ENCODE results near the gene RGS7.
A peak's percentile ranks its signal among the peaks of the same experiment; 100 is the strongest.
"Not testable (repeated sequence)": the region's sequence is repeated elsewhere in the genome, so short reads cannot be mapped to it uniquely, and the experiment has no call there.

RGS7 gene

DNA sequence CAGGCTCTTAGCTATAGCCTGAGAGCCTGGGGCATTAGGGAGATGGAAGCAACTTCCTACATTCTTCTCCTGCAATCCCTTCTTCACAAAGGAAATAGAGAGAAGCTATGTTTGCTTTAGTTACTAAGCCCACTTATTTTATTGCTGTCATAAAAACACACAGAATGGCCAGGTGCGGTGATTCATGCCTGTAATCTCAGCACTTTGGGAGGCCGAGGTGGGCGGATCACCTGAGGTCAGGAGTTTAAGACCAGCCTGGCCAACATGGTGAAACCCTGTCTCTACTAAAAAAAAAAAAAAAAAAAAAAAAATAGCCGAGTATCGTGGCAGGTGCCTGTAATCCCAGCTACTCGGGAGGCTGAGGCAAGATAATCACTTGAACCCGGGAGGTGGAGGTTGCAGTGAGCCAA lies 573.3 kb downstream of the RGS7 start:
- H3K9me3 ChIP-seq (ENCODE audit: control insufficient read depth, low read length); DNase-seq (ENCODE audit: low read depth); H3K4me1 ChIP-seq (ENCODE audit: control insufficient read depth, insufficient read depth, low read length); H3K9ac ChIP-seq (ENCODE audit: low read length); H3K4me3 ChIP-seq (ENCODE audit: low read length); H3K36me3 ChIP-seq (ENCODE audit: control insufficient read depth, insufficient read depth, low read length, severe bottlenecking); H3K27me3 ChIP-seq (replicated peaks; ENCODE audit: control insufficient read depth, insufficient read depth, low read length): not testable (repeated sequence)

DNA sequence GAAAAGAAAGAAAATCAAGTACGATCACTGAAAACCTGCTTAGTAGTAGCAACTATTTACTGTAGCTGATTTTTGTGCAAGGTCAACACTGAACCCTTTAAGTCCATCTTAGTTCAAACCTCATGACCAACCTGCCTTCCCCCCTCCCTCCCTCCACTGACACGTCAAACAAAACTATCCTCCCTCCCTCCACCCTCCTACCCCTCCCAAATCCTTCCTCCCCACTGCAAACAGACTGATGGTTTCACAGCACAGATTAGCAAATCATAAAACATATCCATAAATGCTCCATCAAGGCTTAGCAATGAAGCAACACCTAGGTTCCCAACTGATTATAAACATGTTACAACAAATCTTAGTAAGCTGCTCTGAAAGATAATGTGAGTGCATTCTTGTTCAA lies 580.8 kb downstream of the RGS7 start:
- H3K9ac ChIP-seq (ENCODE audit: low read length), result no peak overlapping the region
- DNase-seq (ENCODE audit: low read depth), result no peak
- H3K4me1 ChIP-seq (ENCODE audit: control insufficient read depth, insufficient read depth, low read length), result no peaks in the 10 kb centered on the region
- H3K4me3 ChIP-seq (ENCODE audit: low read length), result no peak overlapping the region
- H3K27me3 ChIP-seq (replicated peaks; ENCODE audit: control insufficient read depth, insufficient read depth, low read length), result no peaks in the 10 kb centered on the region
- no peaks in the 10 kb centered on the region for H3K36me3 ChIP-seq (ENCODE audit: control insufficient read depth, insufficient read depth, low read length, severe bottlenecking)
- no peaks in the 10 kb centered on the region for H3K9me3 ChIP-seq (ENCODE audit: control insufficient read depth, low read length)

DNA sequence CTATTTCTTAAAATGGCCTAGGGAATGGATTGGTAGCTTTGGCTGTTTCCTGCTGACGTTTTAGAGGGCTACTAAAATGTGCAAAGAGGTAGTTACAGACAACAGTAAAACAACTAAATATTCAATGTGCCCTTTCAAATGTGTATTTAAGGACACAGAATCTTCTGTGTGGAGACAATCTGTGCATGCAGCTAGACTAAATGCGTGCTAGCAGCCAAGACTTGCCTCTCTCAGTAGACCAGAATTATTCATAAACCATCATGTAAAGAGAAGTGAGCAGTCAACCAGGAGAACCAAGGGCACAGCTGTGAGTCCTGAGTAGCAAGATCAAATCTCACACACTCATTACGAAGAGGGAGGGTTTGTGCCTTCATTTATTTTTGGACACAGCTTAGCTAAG lies 584.9 kb downstream of the RGS7 start:
- Histone ChIP-seq H3K4me3 (ENCODE audit: low read length) (no peak overlapping the region), H3K27me3 (replicated peaks; ENCODE audit: control insufficient read depth, insufficient read depth, low read length) (no peaks in the 10 kb centered on the region), H3K9me3 (ENCODE audit: control insufficient read depth, low read length) (no peaks in the 10 kb centered on the region), H3K9ac (ENCODE audit: low read length) (no peak overlapping the region), H3K36me3 (ENCODE audit: control insufficient read depth, insufficient read depth, low read length, severe bottlenecking) (no peaks in the 10 kb centered on the region), H3K4me1 (ENCODE audit: control insufficient read depth, insufficient read depth, low read length) (no peaks in the 10 kb centered on the region)
- DNase-seq (ENCODE audit: low read depth), result no peak

DNA sequence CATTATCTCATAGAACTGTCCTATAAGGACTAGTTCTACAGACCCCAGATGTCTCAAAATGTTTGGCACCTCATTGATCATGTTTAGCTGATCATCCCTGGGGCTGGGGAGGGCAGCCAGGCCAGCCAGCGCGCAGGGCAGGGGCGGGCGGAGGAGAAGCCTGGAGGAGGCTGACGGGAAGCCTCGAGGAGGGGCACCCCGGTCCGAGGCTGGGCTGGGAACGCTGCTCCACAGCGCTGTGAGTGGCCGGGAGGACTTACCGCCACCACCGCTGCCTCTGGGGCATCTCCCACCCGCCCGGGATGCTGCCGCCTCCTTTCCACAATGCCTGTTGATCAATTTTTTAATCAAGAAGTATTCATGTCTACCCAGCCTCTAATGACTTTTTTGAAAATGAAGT lies 585.6 kb downstream of the RGS7 start:
- no peaks in the 10 kb centered on the region for H3K36me3 ChIP-seq (ENCODE audit: control insufficient read depth, insufficient read depth, low read length, severe bottlenecking)
- H3K9me3 ChIP-seq (ENCODE audit: control insufficient read depth, low read length), result no peaks in the 10 kb centered on the region
- no peaks in the 10 kb centered on the region for H3K27me3 ChIP-seq (replicated peaks; ENCODE audit: control insufficient read depth, insufficient read depth, low read length)
- no peak for DNase-seq (ENCODE audit: low read depth)
- H3K4me1 ChIP-seq (ENCODE audit: control insufficient read depth, insufficient read depth, low read length), result no peaks in the 10 kb centered on the region
- H3K4me3 ChIP-seq (ENCODE audit: low read length), result no peak overlapping the region
- H3K9ac ChIP-seq (ENCODE audit: low read length), result no peak overlapping the region

DNA sequence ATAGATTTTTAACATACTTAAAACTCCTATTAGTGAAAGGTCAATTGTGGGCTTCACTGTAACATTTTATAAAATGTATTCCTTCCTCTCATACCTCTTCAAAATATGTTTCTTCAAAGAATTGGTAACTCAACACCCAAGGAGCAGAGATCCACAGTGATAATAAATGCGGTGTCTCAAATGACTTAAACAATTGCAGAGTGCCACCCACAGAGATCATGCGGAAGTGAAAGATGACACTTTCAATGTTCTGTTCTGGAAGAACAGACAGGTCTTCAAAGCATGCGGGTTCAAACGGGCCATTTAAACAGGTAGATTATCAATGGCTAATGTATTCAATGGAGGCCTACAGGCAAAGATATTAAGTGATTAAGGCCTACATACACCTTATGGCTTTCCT lies 588.0 kb downstream of the RGS7 start:
- Histone ChIP-seq H3K4me1 (ENCODE audit: control insufficient read depth, insufficient read depth, low read length) (peaks cover 5% of the 10 kb centered on the region), H3K27me3 (replicated peaks; ENCODE audit: control insufficient read depth, insufficient read depth, low read length) (no peaks in the 10 kb centered on the region), H3K9me3 (ENCODE audit: control insufficient read depth, low read length) (peaks cover 4% of the 10 kb centered on the region), H3K4me3 (ENCODE audit: low read length) (no peak overlapping the region), H3K9ac (ENCODE audit: low read length) (no peak overlapping the region), H3K36me3 (ENCODE audit: control insufficient read depth, insufficient read depth, low read length, severe bottlenecking) (no peaks in the 10 kb centered on the region)
- no peak for DNase-seq (ENCODE audit: low read depth)

DNA sequence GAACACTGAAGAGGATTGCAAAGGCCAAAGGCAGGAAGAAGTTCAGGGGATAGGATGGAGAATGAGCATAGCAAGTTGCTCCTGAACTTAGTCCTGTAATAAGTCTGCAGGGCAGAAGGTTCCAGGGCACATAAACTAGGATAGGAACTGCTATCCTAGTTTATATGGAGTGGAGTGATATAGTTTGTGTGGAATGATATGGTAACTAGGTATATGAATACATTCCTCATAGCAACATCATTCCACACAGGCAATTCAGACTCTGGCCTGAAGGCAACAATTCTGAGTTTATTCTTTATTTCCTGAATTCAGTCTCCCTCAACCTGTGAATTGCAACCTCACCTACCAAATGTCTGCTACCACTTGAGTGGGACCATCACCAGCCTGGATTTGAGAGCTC lies 590.2 kb downstream of the RGS7 start:
- no peaks in the 10 kb centered on the region for H3K27me3 ChIP-seq (replicated peaks; ENCODE audit: control insufficient read depth, insufficient read depth, low read length)

DNA sequence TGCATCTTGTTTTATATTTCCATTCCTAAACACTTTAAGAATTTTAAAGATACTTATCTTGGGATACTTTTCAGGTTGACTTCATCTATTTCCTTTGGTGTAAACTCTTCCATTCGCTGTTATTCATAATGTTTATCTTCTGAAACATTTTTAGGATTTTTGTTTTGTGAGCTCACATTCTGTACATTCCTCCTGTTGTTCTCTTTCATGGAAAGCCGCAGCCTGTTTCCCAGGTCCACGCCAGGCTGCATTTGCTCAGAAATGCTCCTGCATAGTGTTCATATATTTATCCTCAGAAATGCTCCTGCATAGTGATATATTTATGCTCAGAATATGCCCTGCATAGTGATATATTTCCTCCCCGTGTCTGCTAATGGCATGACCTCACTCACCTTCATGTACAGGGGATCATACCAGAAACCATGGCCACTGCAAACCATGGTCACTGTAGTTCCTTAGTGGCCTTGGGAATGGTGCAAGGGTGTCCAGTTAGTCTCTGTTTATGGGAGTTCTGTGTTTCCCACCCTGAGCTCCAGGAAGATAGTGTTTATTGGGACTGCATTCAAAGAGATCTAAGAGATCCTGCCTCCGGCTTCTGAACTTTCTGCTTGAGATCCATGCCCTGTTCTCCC lies 591.2 kb downstream of the RGS7 start:
- peaks cover 4% of the 10 kb centered on the region for H3K9me3 ChIP-seq (ENCODE audit: control insufficient read depth, low read length)
- no peaks in the 10 kb centered on the region for H3K27me3 ChIP-seq (replicated peaks; ENCODE audit: control insufficient read depth, insufficient read depth, low read length)
- no peak overlapping the region for H3K9ac ChIP-seq (ENCODE audit: low read length)
- no peaks in the 10 kb centered on the region for H3K36me3 ChIP-seq (ENCODE audit: control insufficient read depth, insufficient read depth, low read length, severe bottlenecking)
- DNase-seq (ENCODE audit: low read depth), result peak; percentile 70
- H3K4me3 ChIP-seq (ENCODE audit: low read length), result no peak overlapping the region
- H3K4me1 ChIP-seq (ENCODE audit: control insufficient read depth, insufficient read depth, low read length), result peaks cover 5% of the 10 kb centered on the region

More for the DNA sequence above, 590.2 kb downstream of the RGS7 start:
- Histone ChIP-seq H3K4me3 (ENCODE audit: low read length) (no peak overlapping the region), H3K36me3 (ENCODE audit: control insufficient read depth, insufficient read depth, low read length, severe bottlenecking) (no peaks in the 10 kb centered on the region), H3K9ac (ENCODE audit: low read length) (no peak overlapping the region), H3K9me3 (ENCODE audit: control insufficient read depth, low read length) (peaks cover 4% of the 10 kb centered on the region), H3K4me1 (ENCODE audit: control insufficient read depth, insufficient read depth, low read length) (peaks cover 5% of the 10 kb centered on the region)
- DNase-seq (ENCODE audit: low read depth), result peak; percentile 37

DNA sequence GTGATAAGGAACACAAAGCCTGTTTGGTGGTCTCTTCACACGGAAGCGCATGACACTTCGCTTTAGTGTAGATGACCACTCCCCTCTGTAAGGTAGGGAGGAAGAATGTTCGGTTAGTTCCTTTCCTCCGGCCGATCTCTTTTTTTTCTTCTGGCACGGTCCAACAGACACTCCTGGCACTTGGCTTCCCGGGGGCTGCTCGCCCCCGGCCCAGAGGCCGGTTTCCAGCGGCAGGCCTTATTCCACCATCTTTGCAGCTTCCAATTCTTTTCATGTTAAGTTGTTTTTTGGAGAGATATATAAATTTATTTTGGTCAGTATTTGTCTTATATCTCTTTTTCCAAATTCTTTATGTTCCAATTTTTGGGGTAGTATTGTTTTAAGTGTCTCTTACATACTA lies 593.2 kb downstream of the RGS7 start:
- Histone ChIP-seq H3K27me3 (replicated peaks; ENCODE audit: control insufficient read depth, insufficient read depth, low read length) (no peaks in the 10 kb centered on the region), H3K4me1 (ENCODE audit: control insufficient read depth, insufficient read depth, low read length) (peaks cover 5% of the 10 kb centered on the region), H3K36me3 (ENCODE audit: control insufficient read depth, insufficient read depth, low read length, severe bottlenecking) (no peaks in the 10 kb centered on the region), H3K9me3 (ENCODE audit: control insufficient read depth, low read length) (peaks cover 4% of the 10 kb centered on the region), H3K9ac (ENCODE audit: low read length) (no peak overlapping the region), H3K4me3 (ENCODE audit: low read length) (no peak overlapping the region)
- no peak for DNase-seq (ENCODE audit: low read depth)

DNA sequence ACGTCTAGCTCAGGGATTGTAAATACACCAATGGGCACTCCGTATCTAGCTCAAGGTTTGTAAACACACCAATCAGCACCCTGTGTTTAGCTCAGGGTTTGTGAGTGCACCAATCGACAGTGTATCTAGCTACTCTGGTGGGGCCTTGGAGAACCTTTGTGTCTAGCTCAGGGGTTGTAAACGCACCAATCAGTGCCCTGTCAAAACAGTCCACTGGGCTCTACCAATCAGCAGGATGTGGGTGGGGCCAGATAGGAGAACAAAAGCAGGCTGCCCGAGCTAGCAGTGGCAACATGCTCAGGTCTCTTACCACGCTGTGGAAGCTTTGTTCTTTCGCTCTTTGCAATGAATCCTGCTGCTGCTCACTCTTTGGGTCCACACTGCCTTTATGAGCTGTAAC lies 593.9 kb downstream of the RGS7 start:
- H3K27me3 ChIP-seq (replicated peaks; ENCODE audit: control insufficient read depth, insufficient read depth, low read length); H3K4me3 ChIP-seq (ENCODE audit: low read length): not testable (repeated sequence)

DNA sequence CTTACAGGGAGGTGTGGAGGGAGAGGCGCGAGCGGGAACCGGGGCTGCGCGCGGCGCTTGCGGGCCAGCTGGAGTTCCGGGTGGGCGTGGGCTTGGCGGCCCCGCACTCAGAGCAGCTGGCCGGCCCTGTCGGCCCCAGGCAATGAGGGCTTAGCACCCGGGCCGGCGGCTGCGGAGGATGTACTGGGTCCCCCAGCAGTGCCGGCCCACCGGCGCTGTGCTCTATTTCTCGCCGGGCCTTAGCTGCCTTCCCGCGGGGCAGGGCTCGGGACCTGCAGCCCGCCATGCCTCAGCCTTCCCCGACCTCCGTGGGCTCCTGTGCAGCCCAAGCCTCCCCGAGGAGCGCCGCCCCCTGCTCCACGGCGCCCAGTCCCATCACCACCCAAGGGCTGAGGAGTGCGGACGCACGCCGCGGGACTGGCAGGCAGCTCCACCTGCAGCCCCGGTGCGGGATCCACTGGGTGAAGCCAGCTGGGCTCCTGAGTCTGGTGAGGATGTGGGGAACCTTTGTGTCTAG lies 594.5 kb downstream of the RGS7 start:
- H3K9ac ChIP-seq (ENCODE audit: low read length); DNase-seq (ENCODE audit: low read depth); H3K4me3 ChIP-seq (ENCODE audit: low read length); H3K9me3 ChIP-seq (ENCODE audit: control insufficient read depth, low read length); H3K4me1 ChIP-seq (ENCODE audit: control insufficient read depth, insufficient read depth, low read length); H3K27me3 ChIP-seq (replicated peaks; ENCODE audit: control insufficient read depth, insufficient read depth, low read length); H3K36me3 ChIP-seq (ENCODE audit: control insufficient read depth, insufficient read depth, low read length, severe bottlenecking): not testable (repeated sequence)

More for the DNA sequence above, 593.9 kb downstream of the RGS7 start:
- H3K36me3 ChIP-seq (ENCODE audit: control insufficient read depth, insufficient read depth, low read length, severe bottlenecking); H3K9me3 ChIP-seq (ENCODE audit: control insufficient read depth, low read length); H3K4me1 ChIP-seq (ENCODE audit: control insufficient read depth, insufficient read depth, low read length); H3K9ac ChIP-seq (ENCODE audit: low read length); DNase-seq (ENCODE audit: low read depth): not testable (repeated sequence)

DNA sequence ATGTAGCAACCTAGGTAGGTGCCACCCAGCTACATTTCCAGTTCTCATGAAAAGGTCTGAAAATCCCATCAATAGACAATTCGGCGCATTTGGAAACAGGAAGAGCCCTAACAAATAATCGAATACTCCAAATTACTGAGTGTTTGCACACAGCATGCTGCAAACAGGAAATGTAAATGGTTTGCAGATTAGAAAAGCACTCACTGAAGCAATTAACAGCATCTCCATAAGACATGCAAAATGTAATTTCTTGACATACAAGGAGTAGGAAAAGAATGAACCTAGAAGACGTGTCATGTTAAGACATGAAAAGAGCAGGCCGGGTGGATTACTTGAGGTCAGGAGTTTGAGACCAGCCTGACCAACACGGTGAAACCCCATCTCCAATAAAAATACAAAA lies 598.2 kb downstream of the RGS7 start:
- H3K9ac ChIP-seq (ENCODE audit: low read length); H3K4me3 ChIP-seq (ENCODE audit: low read length); H3K27me3 ChIP-seq (replicated peaks; ENCODE audit: control insufficient read depth, insufficient read depth, low read length); H3K4me1 ChIP-seq (ENCODE audit: control insufficient read depth, insufficient read depth, low read length); H3K36me3 ChIP-seq (ENCODE audit: control insufficient read depth, insufficient read depth, low read length, severe bottlenecking); DNase-seq (ENCODE audit: low read depth); H3K9me3 ChIP-seq (ENCODE audit: control insufficient read depth, low read length): not testable (repeated sequence)

DNA sequence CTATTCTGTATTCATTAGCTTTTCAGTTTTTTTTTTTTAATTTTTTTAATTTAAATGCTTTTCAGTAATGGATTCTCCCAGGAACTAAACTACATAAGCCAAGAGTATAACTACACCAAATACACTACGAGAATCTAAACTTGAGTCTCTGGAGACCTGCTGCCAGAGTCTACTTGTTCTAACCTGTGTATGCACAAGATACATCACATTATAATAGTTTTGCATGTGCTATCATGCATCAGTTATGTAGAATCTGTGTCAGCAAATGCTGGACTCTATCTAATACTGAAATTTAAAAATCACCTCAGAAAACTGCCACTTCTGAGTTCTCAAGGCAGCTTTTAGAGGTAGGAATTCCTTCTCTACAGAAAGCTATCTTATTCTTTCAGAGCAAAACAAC lies 598.7 kb downstream of the RGS7 start:
- H3K27me3 ChIP-seq (replicated peaks; ENCODE audit: control insufficient read depth, insufficient read depth, low read length), result no peaks in the 10 kb centered on the region
- no peak for DNase-seq (ENCODE audit: low read depth)
- no peaks in the 10 kb centered on the region for H3K9me3 ChIP-seq (ENCODE audit: control insufficient read depth, low read length)
- no peak overlapping the region for H3K9ac ChIP-seq (ENCODE audit: low read length)
- H3K4me1 ChIP-seq (ENCODE audit: control insufficient read depth, insufficient read depth, low read length), result no peaks in the 10 kb centered on the region
- no peak overlapping the region for H3K4me3 ChIP-seq (ENCODE audit: low read length)
- H3K36me3 ChIP-seq (ENCODE audit: control insufficient read depth, insufficient read depth, low read length, severe bottlenecking), result no peaks in the 10 kb centered on the region
